Measurements from ENCODE around the gene TASP1. TPM values are rescaled to one million over a fixed set of nuclear protein-coding genes. Genes with fewer than 3 reads are reported as not detected.
A peak's percentile ranks its signal among the peaks of the same experiment; 100 is the strongest.

TASP1 gene
- total and polyA plus RNA-seq, 2 donors = 19.9 to 23.3 TPM

DNA sequence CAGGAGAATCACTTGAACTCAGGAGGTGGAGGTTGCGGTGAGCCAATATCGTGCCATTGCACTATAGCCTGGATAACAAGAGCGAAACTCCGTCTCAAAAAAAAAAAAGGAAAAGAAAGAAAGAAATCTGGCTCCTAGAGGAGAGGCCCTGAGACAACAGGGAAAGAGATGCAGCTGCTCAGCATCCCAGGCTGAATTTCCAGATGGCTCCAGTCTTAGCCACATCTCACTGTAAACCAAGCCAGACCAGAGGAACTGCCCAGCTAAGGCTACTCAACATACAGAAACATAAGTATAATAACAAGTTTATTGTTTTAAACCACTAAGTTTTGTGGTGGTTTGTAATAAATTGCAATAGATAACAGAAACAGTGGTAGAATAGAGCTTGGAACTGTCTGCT lies 38.5 kb upstream of the TASP1 start:
- H3K4me1 ChIP-seq (ENCODE audit: control insufficient read depth in 2 of 2, insufficient read depth in 2 of 2, low read length in 2 of 2) = peaks cover 11 to 26% of the 10 kb centered on the region in 2 donors
- H3K4me3 ChIP-seq (ENCODE audit: low read length in 2 of 2) = no peak overlapping the region
- H3K27ac ChIP-seq (ENCODE audit: low read depth in 1 of 2, low read length in 1 of 2) = no peak overlapping the region
- H3K36me3 ChIP-seq (ENCODE audit: control insufficient read depth in 2 of 2, insufficient read depth in 2 of 2, low read length in 1 of 2) = no peaks in the 10 kb centered on the region
- no peak for DNase-seq (ENCODE audit: low read depth in 6 of 9, low spot score in 9 of 9)
- 98% methylated on average over 4 of the region's 4 CpGs for WGBS
- no peaks in the 10 kb centered on the region for H3K9me3 ChIP-seq (ENCODE audit: control insufficient read depth in 2 of 2, insufficient read depth in 1 of 2, low read length in 1 of 2)
- no peaks in the 10 kb centered on the region for H3K27me3 ChIP-seq (ENCODE audit: control insufficient read depth in 2 of 2, insufficient read depth in 1 of 2, low read length in 1 of 2)

GRCh38 chr20:13676682-13677081 lies 38.0 kb upstream of the TASP1 start:
- Histone ChIP-seq H3K27ac (ENCODE audit: low read depth in 1 of 2, low read length in 1 of 2) (no peak overlapping the region), H3K9me3 (ENCODE audit: control insufficient read depth in 2 of 2, insufficient read depth in 1 of 2, low read length in 1 of 2) (no peaks in the 10 kb centered on the region), H3K27me3 (ENCODE audit: control insufficient read depth in 2 of 2, insufficient read depth in 1 of 2, low read length in 1 of 2) (no peaks in the 10 kb centered on the region), H3K4me1 (ENCODE audit: control insufficient read depth in 2 of 2, insufficient read depth in 2 of 2, low read length in 2 of 2) (peaks cover 11 to 21% of the 10 kb centered on the region in 2 donors), H3K4me3 (ENCODE audit: low read length in 2 of 2) (no peak overlapping the region), H3K36me3 (ENCODE audit: control insufficient read depth in 2 of 2, insufficient read depth in 2 of 2, low read length in 1 of 2) (no peaks in the 10 kb centered on the region)
- no peak for DNase-seq (ENCODE audit: low read depth in 6 of 9, low spot score in 9 of 9)
- WGBS = over 99% methylated on average over 3 of the region's 3 CpGs

- no peaks in the 10 kb centered on the region for H3K9me3 ChIP-seq (ENCODE audit: control insufficient read depth in 2 of 2, insufficient read depth in 1 of 2, low read length in 1 of 2)
- WGBS = 93% methylated on average over 3 of the region's 3 CpGs
- no peak overlapping the region for H3K27ac ChIP-seq (ENCODE audit: low read depth in 1 of 2, low read length in 1 of 2)
Observed at GRCh38 chr20:13672690-13673089, 34.0 kb upstream of the TASP1 start.

DNA sequence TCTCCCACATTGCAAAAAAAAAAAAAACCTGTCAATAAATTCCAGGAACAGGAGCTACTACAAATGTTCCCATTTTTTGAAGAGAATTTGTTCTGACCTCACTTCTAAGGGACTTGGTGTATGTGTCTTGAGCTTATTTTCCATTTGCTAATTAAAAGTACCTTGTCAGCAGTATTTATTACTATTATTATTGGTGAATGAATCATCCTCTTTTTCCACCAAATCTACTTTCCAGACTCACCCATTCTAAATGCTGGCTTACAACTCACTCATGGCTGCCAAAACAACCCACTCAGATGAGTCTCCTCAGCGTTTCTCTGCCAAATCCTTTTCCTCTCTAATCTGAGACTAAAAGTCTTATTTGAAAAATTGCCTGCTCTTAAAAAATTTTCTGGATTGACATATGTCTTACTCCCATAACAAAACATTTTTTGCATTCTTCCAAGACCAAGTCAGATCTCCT lies 33.2 kb upstream of the TASP1 start:
- H3K27ac ChIP-seq (ENCODE audit: low read depth in 1 of 2, low read length in 1 of 2) = no peak overlapping the region
- H3K27me3 ChIP-seq (ENCODE audit: control insufficient read depth in 2 of 2, insufficient read depth in 1 of 2, low read length in 1 of 2) = no peaks in the 10 kb centered on the region
- H3K9me3 ChIP-seq (ENCODE audit: control insufficient read depth in 2 of 2, insufficient read depth in 1 of 2, low read length in 1 of 2) = no peaks in the 10 kb centered on the region
- no peak overlapping the region for H3K4me3 ChIP-seq (ENCODE audit: low read length in 2 of 2)
- H3K4me1 ChIP-seq (ENCODE audit: control insufficient read depth in 2 of 2, insufficient read depth in 2 of 2, low read length in 2 of 2) = peaks cover 12 to 18% of the 10 kb centered on the region in 2 donors
- no peaks in the 10 kb centered on the region for H3K36me3 ChIP-seq (ENCODE audit: control insufficient read depth in 2 of 2, insufficient read depth in 2 of 2, low read length in 1 of 2)
- no peak for DNase-seq (ENCODE audit: low read depth in 6 of 9, low spot score in 9 of 9)
- 85% methylated on average over 1 of the region's 1 CpG for WGBS

More at GRCh38 chr20:13672690-13673089, 34.0 kb upstream of the TASP1 start:
- H3K27me3 ChIP-seq (ENCODE audit: control insufficient read depth in 2 of 2, insufficient read depth in 1 of 2, low read length in 1 of 2) = no peaks in the 10 kb centered on the region
- H3K36me3 ChIP-seq (ENCODE audit: control insufficient read depth in 2 of 2, insufficient read depth in 2 of 2, low read length in 1 of 2) = no peaks in the 10 kb centered on the region
- no peak overlapping the region for H3K4me3 ChIP-seq (ENCODE audit: low read length in 2 of 2)
- H3K4me1 ChIP-seq (ENCODE audit: control insufficient read depth in 2 of 2, insufficient read depth in 2 of 2, low read length in 2 of 2) = peaks cover 12 to 18% of the 10 kb centered on the region in 2 donors
- no peak for DNase-seq (ENCODE audit: low read depth in 6 of 9, low spot score in 9 of 9)

DNA sequence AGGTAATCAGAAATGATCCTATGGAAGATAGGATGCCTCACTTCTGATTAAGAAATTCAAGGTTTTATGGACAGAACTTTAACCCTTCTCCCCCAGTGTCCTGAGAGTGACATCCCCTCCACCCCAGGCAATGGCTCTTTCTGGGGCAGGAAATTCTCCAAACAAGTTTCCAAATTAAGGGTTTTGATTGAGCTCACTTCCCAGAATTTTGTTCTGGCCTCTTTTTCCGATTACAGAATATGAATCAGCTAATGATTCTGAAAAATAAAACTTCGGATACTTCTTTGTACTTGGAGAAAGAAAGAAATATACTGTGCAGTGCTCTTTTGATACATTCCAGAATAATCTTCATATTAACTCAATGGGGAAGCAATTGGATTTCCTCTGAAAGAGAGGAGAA lies 32.8 kb upstream of the TASP1 start:
- H3K27me3 ChIP-seq (ENCODE audit: control insufficient read depth in 2 of 2, insufficient read depth in 1 of 2, low read length in 1 of 2) = no peaks in the 10 kb centered on the region
- 93% methylated on average over 2 of the region's 2 CpGs for WGBS
- no peaks in the 10 kb centered on the region for H3K36me3 ChIP-seq (ENCODE audit: control insufficient read depth in 2 of 2, insufficient read depth in 2 of 2, low read length in 1 of 2)
- no peak overlapping the region for H3K4me3 ChIP-seq (ENCODE audit: low read length in 2 of 2)
- H3K4me1 ChIP-seq (ENCODE audit: control insufficient read depth in 2 of 2, insufficient read depth in 2 of 2, low read length in 2 of 2) = peaks cover 12 to 18% of the 10 kb centered on the region in 2 donors
- no peak for DNase-seq (ENCODE audit: low read depth in 6 of 9, low spot score in 9 of 9)
- H3K27ac ChIP-seq (ENCODE audit: low read depth in 1 of 2, low read length in 1 of 2) = no peak overlapping the region
- H3K9me3 ChIP-seq (ENCODE audit: control insufficient read depth in 2 of 2, insufficient read depth in 1 of 2, low read length in 1 of 2) = no peaks in the 10 kb centered on the region

- H3K9me3 ChIP-seq (ENCODE audit: control insufficient read depth in 2 of 2, insufficient read depth in 1 of 2, low read length in 1 of 2) = no peaks in the 10 kb centered on the region
- no peaks in the 10 kb centered on the region for H3K27me3 ChIP-seq (ENCODE audit: control insufficient read depth in 2 of 2, insufficient read depth in 1 of 2, low read length in 1 of 2)
- DNase-seq (ENCODE audit: low read depth in 6 of 9, low spot score in 9 of 9) = peak in 6 of 9 donors; percentile 33 to 81 (median 50)
- peaks cover 12 to 18% of the 10 kb centered on the region in 2 donors for H3K4me1 ChIP-seq (ENCODE audit: control insufficient read depth in 2 of 2, insufficient read depth in 2 of 2, low read length in 2 of 2)
- no peaks in the 10 kb centered on the region for H3K36me3 ChIP-seq (ENCODE audit: control insufficient read depth in 2 of 2, insufficient read depth in 2 of 2, low read length in 1 of 2)
- H3K4me3 ChIP-seq (ENCODE audit: low read length in 2 of 2) = no peak overlapping the region
- H3K27ac ChIP-seq (ENCODE audit: low read depth in 1 of 2, low read length in 1 of 2) = no peak overlapping the region
Observed at GRCh38 chr20:13670160-13670559, 31.4 kb upstream of the TASP1 start.

DNA sequence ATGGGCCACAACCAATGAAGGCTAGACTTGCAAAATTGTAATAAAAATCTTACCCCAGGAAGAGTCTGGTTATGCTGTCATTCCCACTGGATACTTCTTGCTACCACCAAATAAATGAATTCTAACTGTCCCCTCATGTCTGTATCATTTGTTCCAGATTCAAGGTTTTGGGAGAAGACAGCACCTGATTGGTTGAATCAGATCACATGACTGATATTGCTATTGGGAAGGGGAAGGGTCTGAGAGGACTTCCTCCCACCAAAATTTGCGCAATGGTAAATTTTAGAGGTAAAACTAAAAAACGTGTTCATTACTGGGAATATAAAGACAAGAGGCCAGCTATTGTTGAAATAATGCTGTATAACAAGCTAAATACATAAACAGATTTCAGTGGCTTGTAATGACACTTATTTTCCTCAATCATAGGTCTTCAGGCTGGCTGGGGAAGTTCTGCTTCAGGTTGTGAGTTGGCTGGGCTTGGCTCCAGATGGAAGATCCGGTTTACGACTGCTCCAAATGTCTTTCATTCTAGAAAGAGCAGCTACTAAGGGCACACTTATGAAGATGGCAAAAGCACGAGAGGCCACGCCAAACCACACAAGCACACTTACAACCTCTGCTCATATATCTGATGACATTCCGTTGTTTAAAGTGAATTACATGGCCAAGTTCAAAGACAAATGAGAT lies 27.1 kb upstream of the TASP1 start:
- Histone ChIP-seq H3K9me3 (ENCODE audit: control insufficient read depth in 2 of 2, insufficient read depth in 1 of 2, low read length in 1 of 2) (peaks cover 0 to 2% of the 10 kb centered on the region in 2 donors), H3K27ac (ENCODE audit: low read depth in 1 of 2, low read length in 1 of 2) (no peak overlapping the region), H3K4me1 (ENCODE audit: control insufficient read depth in 2 of 2, insufficient read depth in 2 of 2, low read length in 2 of 2) (peaks cover 7 to 12% of the 10 kb centered on the region in 2 donors), H3K4me3 (ENCODE audit: low read length in 2 of 2) (no peak overlapping the region), H3K27me3 (ENCODE audit: control insufficient read depth in 2 of 2, insufficient read depth in 1 of 2, low read length in 1 of 2) (no peaks in the 10 kb centered on the region), H3K36me3 (ENCODE audit: control insufficient read depth in 2 of 2, insufficient read depth in 2 of 2, low read length in 1 of 2) (no peaks in the 10 kb centered on the region)
- WGBS = 92% methylated on average over 7 of the region's 7 CpGs
- DNase-seq (ENCODE audit: low read depth in 6 of 9, low spot score in 9 of 9) = no peak

DNA sequence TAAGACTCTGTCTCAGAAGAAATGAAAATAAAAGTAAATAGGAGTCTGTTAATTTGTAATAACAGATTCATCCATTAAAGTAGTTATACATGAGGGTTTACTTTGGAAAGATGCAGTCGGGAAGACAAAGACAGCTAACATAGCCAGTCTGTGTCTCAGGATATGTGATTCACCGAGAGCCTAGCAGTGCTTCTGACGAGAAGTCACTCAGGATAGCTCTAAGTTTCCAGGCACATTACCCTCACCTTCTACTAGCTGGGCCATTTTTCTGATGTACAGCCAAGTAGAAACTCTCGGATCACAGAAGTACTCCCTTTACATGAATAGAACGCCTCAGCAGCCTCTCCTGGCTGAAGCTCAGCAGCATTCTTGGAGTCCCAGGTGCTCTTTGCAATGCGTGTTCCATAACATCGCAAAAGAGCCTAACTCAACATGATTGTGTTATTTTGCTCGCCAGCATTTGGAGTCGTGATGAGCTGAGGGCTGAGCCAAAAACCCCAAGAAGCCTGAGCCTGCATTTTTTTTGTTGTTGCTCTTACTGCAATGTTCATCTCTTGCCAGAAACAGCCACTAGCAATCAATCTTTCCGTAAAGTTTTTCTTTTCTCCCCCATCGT lies 22.4 kb upstream of the TASP1 start:
- Histone ChIP-seq H3K36me3 (ENCODE audit: control insufficient read depth in 2 of 2, insufficient read depth in 2 of 2, low read length in 1 of 2) (no peaks in the 10 kb centered on the region), H3K4me3 (ENCODE audit: low read length in 2 of 2) (no peak overlapping the region), H3K27ac (ENCODE audit: low read depth in 1 of 2, low read length in 1 of 2) (peak overlapping the region in 1 of 2 donors; percentile 57), H3K9me3 (ENCODE audit: control insufficient read depth in 2 of 2, insufficient read depth in 1 of 2, low read length in 1 of 2) (peaks cover 0 to 2% of the 10 kb centered on the region in 2 donors), H3K4me1 (ENCODE audit: control insufficient read depth in 2 of 2, insufficient read depth in 2 of 2, low read length in 2 of 2) (no peaks in the 10 kb centered on the region), H3K27me3 (ENCODE audit: control insufficient read depth in 2 of 2, insufficient read depth in 1 of 2, low read length in 1 of 2) (no peaks in the 10 kb centered on the region)
- WGBS = 91% methylated on average over 11 of the region's 11 CpGs
- DNase-seq (ENCODE audit: low read depth in 6 of 9, low spot score in 9 of 9) = no peak

DNA sequence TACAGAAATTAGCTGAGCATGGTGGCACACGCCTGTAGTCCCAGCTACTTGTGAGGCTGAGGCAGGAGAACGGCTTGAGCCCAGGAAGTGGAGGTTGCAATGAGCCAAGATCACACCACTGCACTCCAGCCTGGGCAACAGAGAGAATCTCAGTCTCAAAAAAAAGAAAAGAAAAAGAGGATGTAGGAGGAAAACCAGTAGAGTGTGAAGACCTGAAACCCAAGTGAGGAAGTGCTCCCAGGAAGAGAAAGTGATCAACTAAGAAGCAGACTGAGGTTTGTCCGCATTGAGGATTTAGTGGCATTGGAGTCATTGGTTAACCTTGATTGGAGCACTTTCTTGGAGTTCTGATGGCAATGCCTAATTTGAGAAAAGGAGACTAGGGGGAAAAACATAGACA lies 20.6 kb upstream of the TASP1 start:
- H3K4me3 ChIP-seq (ENCODE audit: low read length in 2 of 2) = no peak overlapping the region
- no peaks in the 10 kb centered on the region for H3K27me3 ChIP-seq (ENCODE audit: control insufficient read depth in 2 of 2, insufficient read depth in 1 of 2, low read length in 1 of 2)
- DNase-seq (ENCODE audit: low read depth in 6 of 9, low spot score in 9 of 9) = no peak
- 77% methylated on average over 3 of the region's 3 CpGs for WGBS
- H3K9me3 ChIP-seq (ENCODE audit: control insufficient read depth in 2 of 2, insufficient read depth in 1 of 2, low read length in 1 of 2) = peaks cover 0 to 2% of the 10 kb centered on the region in 2 donors
- H3K4me1 ChIP-seq (ENCODE audit: control insufficient read depth in 2 of 2, insufficient read depth in 2 of 2, low read length in 2 of 2) = no peaks in the 10 kb centered on the region
- no peaks in the 10 kb centered on the region for H3K36me3 ChIP-seq (ENCODE audit: control insufficient read depth in 2 of 2, insufficient read depth in 2 of 2, low read length in 1 of 2)
- no peak overlapping the region for H3K27ac ChIP-seq (ENCODE audit: low read depth in 1 of 2, low read length in 1 of 2)

Measured in thymus (tissue), 11 donors.